HG02973 (cell line): Measurements from ENCODE around the gene NEUROD2.
"Not testable (repeated sequence)": the region's sequence is repeated elsewhere in the genome, so short reads cannot be mapped to it uniquely, and the experiment has no call there.

Experiments used
- ATAC-seq: cut with Tn5 transposase; IDR thresholded peaks from one replicate; pipeline ENCODE4 v1.9.1; 2021; ENCODE audit warnings: moderate library complexity; ENCODE audit not compliant: unreplicated experiment

Gene NEUROD2

GRCh38 chr17:39603304-39604016 is 4.3 kb downstream of the NEUROD2 start:
- ATAC-seq = no peak

GRCh38 chr17:39602533-39603303 is 5.0 kb downstream of the NEUROD2 start:
- no peak for ATAC-seq

- no peak for ATAC-seq
Measured at GRCh38 chr17:39601758-39602532, 5.8 kb downstream of the NEUROD2 start.

- no peak for ATAC-seq
Measured at GRCh38 chr17:39600997-39601597, 6.6 kb downstream of the NEUROD2 start.

GRCh38 chr17:39600288-39600996 is 7.3 kb downstream of the NEUROD2 start:
- ATAC-seq = no peak

- ATAC-seq = no peak
Measured at GRCh38 chr17:39599665-39600231, 8.0 kb downstream of the NEUROD2 start.

- ATAC-seq = no peak
Measured at GRCh38 chr17:39599004-39599664, 8.6 kb downstream of the NEUROD2 start.

- ATAC-seq = no peak
Measured at GRCh38 chr17:39598630-39599003, 9.1 kb downstream of the NEUROD2 start.

- no peak for ATAC-seq
Measured at GRCh38 chr17:39598047-39598481, 9.7 kb downstream of the NEUROD2 start.

- no peak for ATAC-seq
Measured at GRCh38 chr17:39597372-39598046, 10.2 kb downstream of the NEUROD2 start.

GRCh38 chr17:39596543-39597267 is 11.0 kb downstream of the NEUROD2 start:
- ATAC-seq = no peak

GRCh38 chr17:39595928-39596510 is 11.7 kb downstream of the NEUROD2 start:
- ATAC-seq = no peak

GRCh38 chr17:39595294-39595693 is 12.4 kb downstream of the NEUROD2 start:
- no peak for ATAC-seq

GRCh38 chr17:39593371-39593770 is 14.3 kb downstream of the NEUROD2 start:
- no peak for ATAC-seq

- no peak for ATAC-seq
Measured at GRCh38 chr17:39591958-39592954, 15.5 kb downstream of the NEUROD2 start.

GRCh38 chr17:39590180-39590579 is 17.5 kb downstream of the NEUROD2 start:
- ATAC-seq = not testable (repeated sequence)

- ATAC-seq = no peak
Measured at GRCh38 chr17:39582658-39583057, 25.1 kb downstream of the NEUROD2 start.
